ENCODE results near the gene SRSF9.

DNA sequence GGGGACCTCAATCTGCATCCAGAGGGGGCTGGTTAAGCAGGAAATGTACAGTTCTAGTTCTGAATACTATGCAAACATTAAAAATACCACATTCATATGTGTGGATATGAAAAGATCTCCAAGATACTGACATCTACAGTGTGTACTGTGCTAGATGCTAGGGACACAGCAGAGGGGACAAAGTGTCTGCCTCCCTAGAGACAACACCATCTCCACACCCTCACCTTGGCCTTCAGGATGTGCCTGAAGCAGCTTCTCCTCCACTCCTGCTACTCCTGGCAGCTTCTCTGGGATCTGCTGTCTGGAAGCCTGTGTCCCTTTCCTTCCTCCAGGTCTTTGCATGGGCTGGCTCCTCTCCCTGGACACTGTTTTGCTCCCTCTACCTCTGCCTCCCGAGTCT lies 10.7 kb upstream of the SRSF9 start:
- TF ChIP-seq, protein P1, sequence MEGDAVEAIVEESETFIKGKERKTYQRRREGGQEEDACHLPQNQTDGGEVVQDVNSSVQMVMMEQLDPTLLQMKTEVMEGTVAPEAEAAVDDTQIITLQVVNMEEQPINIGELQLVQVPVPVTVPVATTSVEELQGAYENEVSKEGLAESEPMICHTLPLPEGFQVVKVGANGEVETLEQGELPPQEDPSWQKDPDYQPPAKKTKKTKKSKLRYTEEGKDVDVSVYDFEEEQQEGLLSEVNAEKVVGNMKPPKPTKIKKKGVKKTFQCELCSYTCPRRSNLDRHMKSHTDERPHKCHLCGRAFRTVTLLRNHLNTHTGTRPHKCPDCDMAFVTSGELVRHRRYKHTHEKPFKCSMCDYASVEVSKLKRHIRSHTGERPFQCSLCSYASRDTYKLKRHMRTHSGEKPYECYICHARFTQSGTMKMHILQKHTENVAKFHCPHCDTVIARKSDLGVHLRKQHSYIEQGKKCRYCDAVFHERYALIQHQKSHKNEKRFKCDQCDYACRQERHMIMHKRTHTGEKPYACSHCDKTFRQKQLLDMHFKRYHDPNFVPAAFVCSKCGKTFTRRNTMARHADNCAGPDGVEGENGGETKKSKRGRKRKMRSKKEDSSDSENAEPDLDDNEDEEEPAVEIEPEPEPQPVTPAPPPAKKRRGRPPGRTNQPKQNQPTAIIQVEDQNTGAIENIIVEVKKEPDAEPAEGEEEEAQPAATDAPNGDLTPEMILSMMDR (IDR thresholded peaks at IDR 0.05; ENCODE audit: low read depth, low read length, poor library complexity, severe bottlenecking), result no peak
- no peak for TF ChIP-seq EZH2phosphoT487 (IDR thresholded peaks at IDR 0.05; ENCODE audit: borderline replicate concordance, low read length)

Measured in DOHH2 (cell line).